KMS-11 (cell line): ENCODE data around the gene TOMM40.
A peak's percentile ranks its signal among the peaks of the same experiment; 100 is the strongest.
"Not testable (repeated sequence)": the region's sequence is repeated elsewhere in the genome, so short reads cannot be mapped to it uniquely, and the experiment has no call there.

Experiments
- H2AFZ ChIP-seq: fragments of 200-600 bp; sonication (generic); 2 replicates; pipeline ENCODE4 v1.6.1; 2016; ENCODE audit warnings: antibody characterized with exemption, mixed run types, low read depth
- H3K27ac ChIP-seq: fragments of 200-600 bp; sonication (generic); 2 replicates; pipeline ENCODE4 v1.6.1; 2016; ENCODE audit warnings: mild to moderate bottlenecking, mixed run types
- H3K27me3 ChIP-seq: fragments of 200-600 bp; sonication (generic); 2 replicates; pipeline ENCODE4 v1.6.1; 2017; ENCODE audit warnings: mild to moderate bottlenecking, low read depth, mixed run types, moderate library complexity; ENCODE audit not compliant: insufficient read depth
- H3K36me3 ChIP-seq: fragments of 200-600 bp; sonication (generic); 2 replicates; pipeline ENCODE4 v1.6.1; 2017; ENCODE audit warnings: mild to moderate bottlenecking, mixed run types; ENCODE audit not compliant: insufficient read depth
- H3K4me1 ChIP-seq: fragments of 200-600 bp; sonication (generic); 2 replicates; pipeline ENCODE4 v1.6.1; 2016; ENCODE audit warnings: mild to moderate bottlenecking, low read depth, mixed run types; ENCODE audit not compliant: poor library complexity, severe bottlenecking
- H3K4me2 ChIP-seq: fragments of 200-600 bp; sonication (generic); 2 replicates; pipeline ENCODE4 v1.7.0; 2016; ENCODE audit warnings: mild to moderate bottlenecking, mixed run types
- H3K4me3 ChIP-seq: fragments of 200-600 bp; sonication (generic); IDR thresholded peaks from 2 replicates; pipeline ENCODE4 v1.6.1; 2017; ENCODE audit warnings: low read depth, low read length, mixed read lengths; ENCODE audit not compliant: insufficient read depth
- H3K79me2 ChIP-seq: fragments of 200-600 bp; sonication (generic); 2 replicates; pipeline ENCODE4 v1.6.1; 2016; ENCODE audit warnings: low read depth, mixed run types; ENCODE audit not compliant: insufficient read depth
- H3K9ac ChIP-seq: fragments of 200-600 bp; sonication (generic); 2 replicates; pipeline ENCODE4 v1.6.1; 2016; ENCODE audit warnings: mild to moderate bottlenecking, mixed run types
- H4K20me1 ChIP-seq: fragments of 200-600 bp; sonication (generic); 2 replicates; pipeline ENCODE4 v1.6.1; 2016; ENCODE audit warnings: mild to moderate bottlenecking, mixed run types; ENCODE audit not compliant: insufficient read depth
- TF ChIP-seq, protein P1 (sequence below): fragments of 200-600 bp; sonication (generic); conservative IDR thresholded peaks from 2 replicates; pipeline ENCODE4 v1.6.1; 2017; ENCODE audit warnings: low read depth, mild to moderate bottlenecking, antibody characterized with exemption, low read length, moderate library complexity, mixed read lengths

TOMM40 gene

DNA sequence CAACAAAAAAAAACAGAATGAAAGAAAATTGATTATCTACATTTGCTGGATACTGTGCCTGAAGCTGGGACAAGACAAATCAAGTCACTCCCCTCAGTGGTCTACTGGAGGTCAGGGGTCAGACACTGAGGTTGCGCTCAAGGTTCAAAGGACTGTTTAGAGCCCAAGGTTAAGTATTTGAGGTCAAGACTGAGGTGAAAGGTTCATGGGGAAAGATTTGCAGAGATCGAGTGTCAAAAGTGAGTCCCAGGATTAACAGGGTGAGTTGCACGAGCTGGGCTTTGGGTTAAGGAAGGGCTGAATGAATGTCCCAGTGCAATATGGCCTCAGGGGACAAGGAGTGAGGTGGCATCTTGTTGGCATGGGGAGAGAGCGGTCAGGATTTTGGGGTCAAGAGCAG lies 3.4 kb upstream of the TOMM40 start:
- Histone ChIP-seq H3K27me3 (no peaks in the 10 kb centered on the region), H3K79me2 (peaks cover 15% of the 10 kb centered on the region), H3K36me3 (peaks cover under 1% of the 10 kb centered on the region; the same call in 1 of the 2 replicates), H3K4me1 (peaks cover 13% of the 10 kb centered on the region), H2AFZ (no peak overlapping the region), H3K4me3 (no peak overlapping the region), H3K4me2 (no peak overlapping the region), H3K27ac (no peak overlapping the region), H3K9ac (no peak overlapping the region), H4K20me1 (no peaks in the 10 kb centered on the region)
- TF ChIP-seq, protein P1, sequence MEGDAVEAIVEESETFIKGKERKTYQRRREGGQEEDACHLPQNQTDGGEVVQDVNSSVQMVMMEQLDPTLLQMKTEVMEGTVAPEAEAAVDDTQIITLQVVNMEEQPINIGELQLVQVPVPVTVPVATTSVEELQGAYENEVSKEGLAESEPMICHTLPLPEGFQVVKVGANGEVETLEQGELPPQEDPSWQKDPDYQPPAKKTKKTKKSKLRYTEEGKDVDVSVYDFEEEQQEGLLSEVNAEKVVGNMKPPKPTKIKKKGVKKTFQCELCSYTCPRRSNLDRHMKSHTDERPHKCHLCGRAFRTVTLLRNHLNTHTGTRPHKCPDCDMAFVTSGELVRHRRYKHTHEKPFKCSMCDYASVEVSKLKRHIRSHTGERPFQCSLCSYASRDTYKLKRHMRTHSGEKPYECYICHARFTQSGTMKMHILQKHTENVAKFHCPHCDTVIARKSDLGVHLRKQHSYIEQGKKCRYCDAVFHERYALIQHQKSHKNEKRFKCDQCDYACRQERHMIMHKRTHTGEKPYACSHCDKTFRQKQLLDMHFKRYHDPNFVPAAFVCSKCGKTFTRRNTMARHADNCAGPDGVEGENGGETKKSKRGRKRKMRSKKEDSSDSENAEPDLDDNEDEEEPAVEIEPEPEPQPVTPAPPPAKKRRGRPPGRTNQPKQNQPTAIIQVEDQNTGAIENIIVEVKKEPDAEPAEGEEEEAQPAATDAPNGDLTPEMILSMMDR: no peak

DNA sequence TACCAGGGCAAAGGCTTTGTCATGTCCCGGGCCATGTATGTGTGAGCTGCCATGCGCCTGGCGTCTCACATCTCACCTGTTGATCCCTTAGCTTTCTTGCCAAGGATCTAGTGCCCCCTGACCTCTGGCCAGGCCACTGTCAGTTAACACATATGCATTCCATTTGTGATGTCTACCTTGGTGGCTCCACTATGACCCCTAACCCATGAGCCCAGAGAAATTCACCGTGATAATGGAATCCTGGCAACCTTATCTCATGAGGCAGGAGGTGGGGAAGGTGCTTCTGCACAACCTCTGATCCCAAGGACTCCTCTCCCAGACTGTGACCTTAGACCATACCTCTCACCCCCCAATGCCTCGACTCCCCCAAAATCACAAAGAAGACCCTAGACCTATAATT lies 2.7 kb upstream of the TOMM40 start:
- H3K4me3 ChIP-seq, H4K20me1 ChIP-seq, H3K9ac ChIP-seq, H3K36me3 ChIP-seq, H3K27ac ChIP-seq, H3K27me3 ChIP-seq, H3K4me2 ChIP-seq, H2AFZ ChIP-seq: not testable (repeated sequence)
- Histone ChIP-seq H3K79me2 (peaks cover 22% of the 10 kb centered on the region), H3K4me1 (peaks cover 14% of the 10 kb centered on the region)

GRCh38 chr19:44889830-44890365 lies 1.2 kb upstream of the TOMM40 start:
- no peaks in the 10 kb centered on the region for H4K20me1 ChIP-seq
- no peaks in the 10 kb centered on the region for H3K27me3 ChIP-seq
- TF ChIP-seq, protein P1: no peak
- H3K27ac ChIP-seq: peak overlapping the region; percentile 73
- H3K4me1 ChIP-seq: peaks cover 16% of the 10 kb centered on the region
- peak overlapping the region; percentile 83 for H3K4me2 ChIP-seq
- peak overlapping the region; percentile 77 for H2AFZ ChIP-seq
- peaks cover 37% of the 10 kb centered on the region for H3K79me2 ChIP-seq
- H3K36me3 ChIP-seq: peaks cover 14% of the 10 kb centered on the region; the same call in 1 of the 2 replicates
- H3K9ac ChIP-seq: peak overlapping the region; percentile 33; the same call in 1 of the 2 replicates
- no peak overlapping the region for H3K4me3 ChIP-seq

DNA sequence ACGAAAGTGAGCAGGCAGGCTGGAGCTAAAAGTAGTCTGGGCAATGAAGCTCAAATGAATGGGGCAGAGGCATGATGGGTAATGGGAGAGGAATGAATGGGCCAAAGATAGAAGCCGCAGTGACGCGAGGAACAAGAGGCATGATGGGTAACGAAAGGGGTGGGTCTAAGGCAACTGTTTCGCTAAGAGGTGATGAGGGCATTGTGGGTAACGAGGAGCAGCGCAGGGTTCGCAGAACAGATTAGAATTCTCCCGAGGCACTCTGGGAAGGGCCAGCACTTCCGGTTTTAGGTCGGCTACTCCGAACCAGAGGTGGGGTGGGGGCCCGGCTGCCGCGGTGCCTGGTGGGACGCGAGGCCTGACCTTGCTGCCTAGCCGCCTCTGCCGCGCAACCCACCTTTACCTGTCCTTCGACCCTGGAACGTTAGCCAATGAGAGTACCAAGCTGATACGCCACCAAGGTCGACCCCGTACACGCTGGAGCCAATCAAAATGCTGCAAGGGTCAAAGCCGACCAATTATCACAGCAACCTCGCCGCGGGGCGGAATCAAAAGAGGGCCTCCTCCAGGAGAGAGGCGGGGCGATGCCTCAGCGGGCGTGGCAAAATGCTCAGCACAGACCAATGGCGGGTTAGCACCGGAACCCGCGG lies 563 bp upstream of the TOMM40 start:
- TF ChIP-seq, protein P1: no peak
- no peaks in the 10 kb centered on the region for H4K20me1 ChIP-seq
- no peaks in the 10 kb centered on the region for H3K27me3 ChIP-seq
- H3K4me3 ChIP-seq: no peak overlapping the region
- peak overlapping the region; percentile 33; the same call in 1 of the 2 replicates for H3K9ac ChIP-seq
- H3K27ac ChIP-seq: peak overlapping the region; percentile 73
- H3K4me2 ChIP-seq: peak overlapping the region; percentile 83
- H3K4me1 ChIP-seq: peaks cover 17% of the 10 kb centered on the region
- H3K36me3 ChIP-seq: peaks cover 18% of the 10 kb centered on the region; the same call in 1 of the 2 replicates
- H2AFZ ChIP-seq: peak overlapping the region; percentile 77
- H3K79me2 ChIP-seq: peaks cover 37% of the 10 kb centered on the region

GRCh38 chr19:44892932-44893331 lies 1.9 kb downstream of the TOMM40 start:
- peak overlapping the region; percentile 59 for H3K4me2 ChIP-seq
- TF ChIP-seq, protein P1: no peak
- H3K4me3 ChIP-seq: no peak overlapping the region
- H4K20me1 ChIP-seq: no peaks in the 10 kb centered on the region
- H3K79me2 ChIP-seq: peaks cover 41% of the 10 kb centered on the region
- H3K9ac ChIP-seq: no peak overlapping the region
- H3K27ac ChIP-seq: no peak overlapping the region
- H2AFZ ChIP-seq: no peak overlapping the region
- H3K4me1 ChIP-seq: peaks cover 17% of the 10 kb centered on the region
- H3K36me3 ChIP-seq: peaks cover 25% of the 10 kb centered on the region; the same call in 1 of the 2 replicates
- no peaks in the 10 kb centered on the region for H3K27me3 ChIP-seq
